GM12878 (cell line): ENCODE measurements around the gene GID8. TPM values are rescaled to one million over a fixed set of nuclear protein-coding genes. Genes with fewer than 3 reads are reported as not detected.

Experiments used
- ATAC-seq: fragments of 200-7000 bp; cut with Tn5 transposase; 3 replicates; pipeline ENCODE4 v1.9.1; 2020; ENCODE audit warnings: mild to moderate bottlenecking, moderate library complexity
- BruUV-seq: library from RNA; stranded (reverse); fragments of 400-500 nt; replicated peaks from 2 replicates; lab custom pipeline; 2021; lab: Mats Ljungman, UMichigan
- CTCF ChIA-PET: fragments of 300-600 bp; sonication (Branson Sonifier 250); formaldehyde crosslinking; extraction: SDS; loops from one replicate; lab custom pipeline; 2021; ENCODE audit warnings: inconsistent platforms; lab: Yijun Ruan, JAX
- POLR2A ChIA-PET: fragments of 350-600 bp; formaldehyde crosslinking; extraction: SDS; loops from one replicate; lab custom pipeline; 2021; ENCODE audit warnings: inconsistent platforms; lab: Charles Lee
- RAD21 ChIA-PET: fragments of 300-600 bp; sonication (Branson Sonifier 250); formaldehyde crosslinking; loops from one replicate; lab custom pipeline; 2023; ENCODE audit warnings: antibody characterized with exemption; ENCODE audit not compliant: unreplicated experiment; lab: Charles Lee
- SMC1A ChIA-PET: fragments of 300-600 bp; sonication (Branson Sonifier 250); formaldehyde crosslinking; loops from one replicate; lab custom pipeline; 2023; ENCODE audit not compliant: unreplicated experiment, uncharacterized antibody; lab: Charles Lee
- DNase-seq: peaks from one replicate; pipeline ENCODE4 v3.0.0-alpha.2; 2011; ENCODE audit warnings: low read depth, low spot score
- FAIRE-seq: peaks from 3 replicates; lab custom pipeline; 2011; peaks lifted over from hg19 to GRCh38; lab: Jason Lieb, UNC
- H2AFZ ChIP-seq: 2 replicates; pipeline ENCODE4 v1.6.0; 2011; ENCODE audit warnings: low read depth, low read length, control low read depth; ENCODE audit not compliant: control insufficient read depth
- H3K27ac ChIP-seq: 2 replicates; pipeline ENCODE4 v1.5.1; 2011; ENCODE audit warnings: control low read depth; ENCODE audit not compliant: control insufficient read depth, insufficient read depth
- H3K27me3 ChIP-seq, 2 experiments: replicated peaks in 1 of 2; 2 replicates each; pipeline versions ENCODE4 v1.6.0 to v1.6.1; 2011; ENCODE audit warnings: low read length in 1 of 2; ENCODE audit not compliant: control insufficient read depth in 2 of 2, insufficient read depth in 2 of 2
- H3K36me3 ChIP-seq, 2 experiments: 2 replicates each; pipeline ENCODE4 v1.5.1; 2011; ENCODE audit warnings: low read length in 1 of 2; ENCODE audit not compliant: control insufficient read depth in 2 of 2, insufficient read depth in 2 of 2
- H3K4me1 ChIP-seq: 2 replicates; pipeline ENCODE4 v1.6.1; 2011; ENCODE audit warnings: mild to moderate bottlenecking, low read length, moderate library complexity, mixed read lengths; ENCODE audit not compliant: control insufficient read depth, insufficient read depth
- H3K4me2 ChIP-seq: 2 replicates; pipeline ENCODE4 v1.6.0; 2011; ENCODE audit warnings: control low read depth; ENCODE audit not compliant: control insufficient read depth, insufficient read depth
- H3K4me3 ChIP-seq: fragments of 200-600 bp; sonication (generic); 2 replicates; pipeline ENCODE4 v1.5.1; 2016
- H3K79me2 ChIP-seq: 2 replicates; pipeline ENCODE4 v1.6.0; 2011; ENCODE audit warnings: low read length; ENCODE audit not compliant: control insufficient read depth, insufficient read depth
- H3K9ac ChIP-seq: 2 replicates; pipeline ENCODE4 v1.8.0; 2011; ENCODE audit warnings: low read length, control low read depth, mixed read lengths; ENCODE audit not compliant: control insufficient read depth, insufficient read depth
- H3K9me3 ChIP-seq: replicated peaks from 3 replicates; pipeline ENCODE4 v1.5.1; 2011; ENCODE audit warnings: mild to moderate bottlenecking, low read length; ENCODE audit not compliant: control insufficient read depth, insufficient read depth
- H4K20me1 ChIP-seq: 2 replicates; pipeline ENCODE4 v1.6.0; 2011; ENCODE audit not compliant: control insufficient read depth, insufficient read depth
- FOXK2 ChIP-seq: fragments of 450-650 bp; IDR thresholded peaks from 2 replicates; pipeline ENCODE4 v1.6.1; 2017; ENCODE audit warnings: mild to moderate bottlenecking, moderate library complexity
- GATAD2B ChIP-seq: fragments of 450-650 bp; conservative IDR thresholded peaks from 2 replicates; pipeline ENCODE4 v1.6.1; 2017; ENCODE audit warnings: low read depth, mild to moderate bottlenecking, moderate library complexity
- IKZF2 ChIP-seq, 2 experiments: fragments of 450-650 bp; IDR thresholded peaks; 2 replicates each; pipeline ENCODE4 v1.6.1; 2017; ENCODE audit warnings: mild to moderate bottlenecking in 2 of 2, moderate library complexity in 2 of 2
- MLLT1 ChIP-seq: fragments of 450-650 bp; IDR thresholded peaks from 2 replicates; pipeline ENCODE4 v1.6.1; 2016; ENCODE audit warnings: mild to moderate bottlenecking
- MTA3 ChIP-seq: IDR thresholded peaks from 2 replicates; pipeline ENCODE4 v1.6.1; 2012; ENCODE audit warnings: low read length, inconsistent platforms, borderline replicate concordance
- NFYB ChIP-seq: IDR thresholded peaks from 2 replicates; pipeline ENCODE4 v1.6.1; 2011; ENCODE audit warnings: low read depth, mild to moderate bottlenecking, low read length, improper control_type of control experiment, moderate library complexity; ENCODE audit not compliant: insufficient read depth
- NKRF ChIP-seq: fragments of 450-650 bp; conservative IDR thresholded peaks from 2 replicates; pipeline ENCODE4 v1.6.1; 2017; ENCODE audit warnings: mild to moderate bottlenecking, moderate library complexity
- PBX3 ChIP-seq: IDR thresholded peaks from 2 replicates; pipeline ENCODE4 v1.6.1; 2011; ENCODE audit warnings: mild to moderate bottlenecking, low read depth, low read length, moderate library complexity; ENCODE audit not compliant: insufficient replicate concordance
- PKNOX1 ChIP-seq: fragments of 450-650 bp; IDR thresholded peaks from 2 replicates; pipeline ENCODE4 v1.6.1; 2016; ENCODE audit warnings: mild to moderate bottlenecking
- USF1 ChIP-seq: IDR thresholded peaks from 2 replicates; pipeline ENCODE4 v1.6.1; 2011; ENCODE audit warnings: borderline replicate concordance, low read depth, mild to moderate bottlenecking, moderate library complexity, mixed read lengths, low read length; ENCODE audit not compliant: insufficient read depth; ENCODE audit errors: extremely low read length
- WGBS: methylation state at CpG from one replicate; pipeline ENCODE4 v1.1.6; 2016; ENCODE audit warnings: low lambda C conversion rate; ENCODE audit not compliant: insufficient replicate concordance, insufficient coverage; ENCODE audit errors: missing lambda C conversion rate; 5-methylcytosine and 5-hydroxymethylcytosine counted together
- in situ Hi-C: fragments of 300-500 bp; cut with MboI; formaldehyde crosslinking; loops from 9 replicates; pipeline ENCODE4 v1.14.3; 2018; ENCODE audit warnings: mixed read lengths
- intact Hi-C: fragments of 100-400 bp; cut with micrococcal nuclease; formaldehyde crosslinking; loops from one replicate; pipeline ENCODE4 v1.14.2; 2022; ENCODE audit not compliant: unreplicated experiment
- polyA plus RNA-seq, 11 experiments: library from polyadenylated mRNA; depleted of rRNA in 4 of 11; unstranded in 6 of 11; stranded (reverse) in 5 of 11; fragments of >200 nt; fragmentation: Nextera tagmentation in 4 of 11; fragmentation: Illumina TruSeq in 1 of 11; extraction: Ambion mirVana in 4 of 11; extraction: Trizol in 1 of 11; gene quantifications; 1 replicate in 1 of 11; 2 replicates in 10 of 11; pipeline versions ENCODE4 v1.2.1 to v1.2.3, GENCODE V29; 2011 to 2016; ENCODE audit warnings: inconsistent platforms in 2 of 11, missing spikeins in 2 of 11, low read depth in 1 of 11
- total RNA-seq, 4 experiments: library from RNA; depleted of rRNA in 3 of 4; stranded (reverse); fragments of >200 nt in 3 of 4; fragmentation: Illumina TruSeq in 1 of 4; extraction: Trizol in 1 of 4; gene quantifications; 2 replicates each; pipeline versions ENCODE4 v1.2.1 to v1.2.3, GENCODE V29; 2013 to 2021

GID8 gene
- total and polyA plus RNA-seq, 10 of the 15 experiments (the other 5 are each of a cell fraction or from before 2014, with no cell fraction given): 12.0 to 33.8 (median 22.2) TPM

- Histone ChIP-seq H3K4me2 (peak overlapping the region; percentile 96), H2AFZ (no peak overlapping the region), H3K9me3 (no peaks in the 10 kb centered on the region), H3K27me3 (no peaks in the 10 kb centered on the region), H3K9ac (peak overlapping the region; percentile 83), H3K4me3 (peak overlapping the region; percentile 64), H3K4me1 (peaks cover 35% of the 10 kb centered on the region), H3K79me2 (peaks cover 99% of the 10 kb centered on the region), H3K36me3 (no peaks in the 10 kb centered on the region; a peak in 2 of 4 replicates), H3K27ac (peak overlapping the region; percentile 96), H4K20me1 (peaks cover 17% of the 10 kb centered on the region)
- FAIRE-seq: no peak
- ChIA-PET CTCF (interaction anchor here (0.6 to 2.6 kb wide), 6 partner anchors 10 to 87 kb away, joined by 3 to 14 read pairs (median 5); no protein-coding TSS in a partner anchor), SMC1A (interaction anchor here (1.0 to 2.1 kb wide), 8 partner anchors 9 to 48 kb away, joined by 3 to 5 read pairs (median 4); partner anchors contain the start of gene GID8), POLR2A (interaction anchor here (0.7 to 5.4 kb wide), 6 partner anchors 9 to 89 kb away, joined by 3 to 59 read pairs (median 4); partner anchors contain the start of genes GID8 and TCFL5), RAD21 (interaction anchor here (0.5 to 1.8 kb wide), 7 partner anchors 10 to 466 kb away, joined by 3 to 5 read pairs (median 4); no protein-coding TSS in a partner anchor)
- intact Hi-C loops (no loop called here), in situ Hi-C loops (no loop called here)
- DNase-seq: no peak
- TSS peak; percentile 52 for BruUV-seq
- 35% methylated on average over 12 of the region's 12 CpGs for WGBS
- TF ChIP-seq MLLT1 (peak; percentile 67), MTA3 (no peak), NKRF (0 out of 2 replicates have a peak, but pooled peaks have one; percentile 26), PBX3 (peak; percentile 83), PKNOX1 (peak; percentile 95), IKZF2 (IDR thresholded peaks at IDR 0.05) (no peak), NFYB (no peak), GATAD2B (no peak), USF1 (no peak), FOXK2 (0 out of 2 replicates have a peak, but pooled peaks have one; percentile 9)
- no peak for ATAC-seq
Measured at GRCh38 chr20:62924442-62925075, 13.4 kb upstream of the GID8 start.
